ENCODE data around the gene KLB. TPM values are rescaled to one million over a fixed set of nuclear protein-coding genes. Genes with fewer than 3 reads are reported as not detected.

Gene KLB
- total RNA-seq, 2 experiments from 2014 or later = not detected

GRCh38 chr4:39446842-39447573, 40.3 kb downstream of the KLB start:
- CTCF ChIA-PET = interaction anchor here (0.7 to 1.4 kb wide), 3 partner anchors 22 to 102 kb away, joined by 3 to 5 read pairs (median 3); partner anchors contain the start of gene RFC1
- intact Hi-C loops (cut with micrococcal nuclease) = loop anchor here (5.0 to 10.0 kb wide), 2 partner anchors 95 to 402 kb away; no protein-coding TSS in a partner anchor
- no peak for TF ChIP-seq CTCF (IDR thresholded peaks at IDR 0.05)

GRCh38 chr4:39450618-39451017, 43.9 kb downstream of the KLB start:
- ChIA-PET POLR2A (interaction anchor here (1.5 kb wide), 1 partner anchor 13 kb away, joined by 3 read pairs; no protein-coding TSS in a partner anchor), CTCF (no interaction called here)
- ATAC-seq (no peak), DNase-seq (no peak)
- Mint-ChIP-seq H3K27ac (peak overlapping the region; percentile 57), H3K4me1 (ENCODE audit: low read depth) (peaks cover 59% of the 10 kb centered on the region), H3K9me3 (no peaks in the 10 kb centered on the region), H3K36me3 (ENCODE audit: low read depth) (peaks cover 58% of the 10 kb centered on the region), H3K4me3 (no peak overlapping the region), H3K27me3 (no peaks in the 10 kb centered on the region)
- no peak for TF ChIP-seq CTCF (IDR thresholded peaks at IDR 0.05)
- intact Hi-C loops (cut with micrococcal nuclease) = no loop called here

More at GRCh38 chr4:39446842-39447573, 40.3 kb downstream of the KLB start:
- Mint-ChIP-seq H3K4me3 (peak overlapping the region; percentile 49), H3K27ac (peak overlapping the region; percentile 11), H3K4me1 (ENCODE audit: low read depth) (peaks cover 29% of the 10 kb centered on the region), H3K27me3 (no peaks in the 10 kb centered on the region), H3K9me3 (no peaks in the 10 kb centered on the region), H3K36me3 (ENCODE audit: low read depth) (peaks cover 23% of the 10 kb centered on the region)
- ATAC-seq (peak; percentile 88), DNase-seq (peak; percentile 75)
- POLR2A ChIA-PET = interaction anchor here (1.4 to 4.5 kb wide), 4 partner anchors 11 to 94 kb away, joined by 4 to 46 read pairs (median 4); partner anchors contain the start of genes LIAS and RPL9

- H3K27ac Mint-ChIP-seq = peak overlapping the region; percentile 71
- H3K4me1 Mint-ChIP-seq (ENCODE audit: low read depth) = peaks cover 66% of the 10 kb centered on the region
- H3K36me3 Mint-ChIP-seq (ENCODE audit: low read depth) = peaks cover 66% of the 10 kb centered on the region
- intact Hi-C loops (cut with micrococcal nuclease) = no loop called here
- no peak for ATAC-seq
- DNase-seq = no peak
- peak overlapping the region; percentile 14 for H3K4me3 Mint-ChIP-seq
- H3K27me3 Mint-ChIP-seq = no peaks in the 10 kb centered on the region
- TF ChIP-seq CTCF (IDR thresholded peaks at IDR 0.05) = no peak
- CTCF ChIA-PET = interaction anchor here (1.2 kb wide), 1 partner anchor 18 kb away, joined by 6 read pairs; no protein-coding TSS in a partner anchor
- no peaks in the 10 kb centered on the region for H3K9me3 Mint-ChIP-seq
- POLR2A ChIA-PET = interaction anchor here (0.6 to 1.5 kb wide), 6 partner anchors 9 to 1146 kb away, joined by 3 to 5 read pairs (median 3); no protein-coding TSS in a partner anchor
Observed at GRCh38 chr4:39451423-39452023, 44.8 kb downstream of the KLB start.

GRCh38 chr4:39452153-39452859, 45.6 kb downstream of the KLB start:
- DNase-seq = no peak
- H3K4me3 Mint-ChIP-seq = peak overlapping the region; percentile 14
- intact Hi-C loops (cut with micrococcal nuclease) = no loop called here
- peak overlapping the region; percentile 71 for H3K27ac Mint-ChIP-seq
- peaks cover 66% of the 10 kb centered on the region for H3K4me1 Mint-ChIP-seq (ENCODE audit: low read depth)
- H3K36me3 Mint-ChIP-seq (ENCODE audit: low read depth) = peaks cover 73% of the 10 kb centered on the region
- CTCF ChIA-PET = interaction anchor here (0.9 to 1.2 kb wide), 2 partner anchors 8 to 17 kb away, joined by 3 to 6 read pairs; no protein-coding TSS in a partner anchor
- POLR2A ChIA-PET = interaction anchor here (0.6 to 1.5 kb wide), 6 partner anchors 10 to 1147 kb away, joined by 3 to 5 read pairs (median 3); no protein-coding TSS in a partner anchor
- no peak for TF ChIP-seq CTCF (IDR thresholded peaks at IDR 0.05)
- ATAC-seq = no peak
- no peaks in the 10 kb centered on the region for H3K27me3 Mint-ChIP-seq
- H3K9me3 Mint-ChIP-seq = no peaks in the 10 kb centered on the region
